ENCODE data around the gene BMP5. TPM values are rescaled to one million over a fixed set of nuclear protein-coding genes. Genes with fewer than 3 reads are reported as not detected.

BMP5 gene
- total and polyA plus RNA-seq, 9 of the 15 experiments (the other 6 are each of a cell fraction or from before 2014, with no cell fraction given): not detected

DNA sequence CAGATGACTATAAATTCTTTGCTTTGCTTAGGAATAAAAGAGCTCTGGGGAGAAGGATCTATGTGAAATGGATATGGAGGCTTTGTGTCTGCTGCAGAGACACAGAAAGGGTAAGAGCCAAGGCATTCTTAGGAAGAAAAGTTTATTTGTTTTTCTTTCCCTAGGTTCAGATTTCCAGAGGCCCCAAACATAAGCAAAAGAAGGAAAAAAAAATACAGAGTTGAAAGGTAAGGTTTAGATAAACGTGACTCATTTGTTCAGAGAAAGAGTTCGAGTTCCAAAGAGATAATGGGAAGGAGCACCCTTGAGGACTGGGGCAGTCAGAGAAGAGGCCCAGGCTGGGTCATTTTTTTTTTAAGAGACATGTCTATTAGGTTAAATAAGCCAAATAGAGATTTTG, 27.4 kb upstream of the BMP5 start:
- no peaks in the 10 kb centered on the region for H3K9me1 ChIP-seq (ENCODE audit: control insufficient read depth, insufficient read depth, low read length)
- H3K9ac ChIP-seq (ENCODE audit: insufficient read depth in 1 of 2, low read depth in 2 of 2, low read length in 2 of 2): no peak overlapping the region
- no peak overlapping the region for H3K4me2 ChIP-seq (ENCODE audit: insufficient read depth, low read length)
- no peaks in the 10 kb centered on the region for H3K9me3 ChIP-seq (replicated peaks; ENCODE audit: control insufficient read depth, insufficient read depth, low read depth, low read length)
- WGBS (ENCODE audit: insufficient coverage, low coverage, missing lambda C conversion rate): 0% methylated on average over 2 of the region's 2 CpGs
- BruUV-seq (replicated peaks): no TSS peak
- H4K20me1 ChIP-seq (replicated peaks; ENCODE audit: control insufficient read depth, insufficient read depth, low read length): no peaks in the 10 kb centered on the region
- H3K4me3 ChIP-seq: no peak overlapping the region
- TF ChIP-seq JUNB (CRISPR knock-in tag; conservative IDR thresholded peaks at IDR 0.05): no peak
- no peak for TF ChIP-seq GATAD2A (IDR thresholded peaks at IDR 0.05)
- TF ChIP-seq ZKSCAN3 (CRISPR knock-in tag; IDR thresholded peaks at IDR 0.05): no peak
- TF ChIP-seq STAT5A (IDR thresholded peaks at IDR 0.05; ENCODE audit: borderline replicate concordance, low read length): no peak
- no peak for TF ChIP-seq BCL6 (CRISPR knock-in tag; IDR thresholded peaks at IDR 0.05)
- TF ChIP-seq TCF7 (IDR thresholded peaks at IDR 0.05; ENCODE audit: borderline replicate concordance): no peak
- TF ChIP-seq TFAM (CRISPR knock-in tag; conservative IDR thresholded peaks at IDR 0.05): no peak
- no peak for TF ChIP-seq MYBL2 (IDR thresholded peaks at IDR 0.05; ENCODE audit: low read depth)
- TF ChIP-seq MYBL2 (CRISPR knock-in tag; IDR thresholded peaks at IDR 0.05; ENCODE audit: borderline replicate concordance): no peak
- no peak for TF ChIP-seq BRD9 (IDR thresholded peaks at IDR 0.05; ENCODE audit: low read depth, partially characterized antibody)
- TF ChIP-seq SMARCC2 (IDR thresholded peaks at IDR 0.05; ENCODE audit: low read depth): no peak
- TF ChIP-seq CBFA2T2 (conservative IDR thresholded peaks at IDR 0.05): no peak
- TF ChIP-seq SETDB1 (IDR thresholded peaks at IDR 0.05; ENCODE audit: low read length): no peak
- TF ChIP-seq NFE2L1 (tag; IDR thresholded peaks at IDR 0.05; ENCODE audit: borderline replicate concordance, low read depth): no peak
- no peak for TF ChIP-seq FOXO4 (CRISPR knock-in tag; IDR thresholded peaks at IDR 0.05)
- FAIRE-seq (no peak), ATAC-seq (no peak), DNase-seq (ENCODE audit: extremely low read depth in 1 of 4, low spot score in 3 of 4) (no peak)
- no peaks in the 10 kb centered on the region for H3K27me3 ChIP-seq (ENCODE audit: control insufficient read depth in 2 of 2, insufficient read depth in 2 of 2, low read length in 2 of 2)
- CTCF ChIA-PET (ENCODE audit: low intra/inter-chr PET ratio): no interaction called here
- intact Hi-C loops (cut with micrococcal nuclease): no loop called here
- in situ Hi-C loops (cut with MboI): no loop called here
- H3K27ac ChIP-seq (ENCODE audit: extremely low read depth, low read depth, low read length): no peak overlapping the region
- H3K79me2 ChIP-seq (ENCODE audit: control insufficient read depth, insufficient read depth, low read length): no peaks in the 10 kb centered on the region
- POLR2A ChIA-PET: no interaction called here
- no peaks in the 10 kb centered on the region for H3K36me3 ChIP-seq (ENCODE audit: control insufficient read depth, insufficient read depth, low read length)
- H2AFZ ChIP-seq (ENCODE audit: low read depth, low read length): no peak overlapping the region
- no peaks in the 10 kb centered on the region for H3K4me1 ChIP-seq (replicated peaks in 1 of 2; ENCODE audit: control insufficient read depth in 2 of 2, insufficient read depth in 2 of 2, low read length in 2 of 2)

Data from K562 (cell line).